Progenitor cell of endocrine pancreas (in vitro differentiated cells): ENCODE measurements around the gene DYNLT2. TPM values are rescaled to one million over a fixed set of nuclear protein-coding genes. Genes with fewer than 3 reads are reported as not detected.

Experiments
- DNase-seq: peaks from one replicate; pipeline ENCODE4 v3.0.0; 2021; ENCODE audit warnings: low spot score; ENCODE audit not compliant: unreplicated experiment
- H3K27ac Mint-ChIP-seq: 2 replicates; pipeline ENCODE4 v1.8.0; 2021; ENCODE audit warnings: mild to moderate bottlenecking, moderate library complexity, mixed read lengths
- H3K27me3 Mint-ChIP-seq: 2 replicates; pipeline ENCODE4 v1.8.0; 2021; ENCODE audit warnings: mixed read lengths
- H3K36me3 Mint-ChIP-seq: 2 replicates; pipeline ENCODE4 v1.8.0; 2022; ENCODE audit warnings: mixed read lengths; ENCODE audit not compliant: insufficient read depth
- H3K4me1 Mint-ChIP-seq: 2 replicates; pipeline ENCODE4 v1.8.0; 2021; ENCODE audit warnings: low read depth, mixed read lengths
- H3K4me3 Mint-ChIP-seq: 2 replicates; pipeline ENCODE4 v1.8.0; 2021; ENCODE audit warnings: low read depth, mild to moderate bottlenecking, moderate library complexity, mixed read lengths
- H3K9me3 Mint-ChIP-seq: 2 replicates; pipeline ENCODE4 v1.8.0; 2021; ENCODE audit warnings: low read depth, mixed read lengths
- CTCF ChIP-seq: fragments of 200-600 bp; sonication (generic); IDR thresholded peaks from one replicate; pipeline ENCODE4 v1.5.0; 2021; ENCODE audit warnings: antibody characterized with exemption, mild to moderate bottlenecking; ENCODE audit not compliant: unreplicated experiment
- long read RNA-seq: library from polyadenylated mRNA; unstranded; transcript quantifications from one replicate; pipeline ENCODE4 v2.0.0, GENCODE V29; 2020
- total RNA-seq: library from RNA; stranded (reverse); gene quantifications from 2 replicates; pipeline ENCODE4 v1.2.1, GENCODE V29; 2021

DYNLT2 gene
- 1.6 and 1.8 TPM in 2 replicates for total RNA-seq
- long read RNA-seq, transcript TCTE3-202 (1 exons, 2,078 nt) = major isoform, 6 of 6 reads
- long read RNA-seq, partial matches to known transcripts = 0 of 6 reads
- long read RNA-seq, other reads (novel, unspliced or antisense) = 0 of 6 reads

GRCh38 chr6:169751242-169752073 lies at the start of gene DYNLT2, which contains the start of gene ERMARD:
Gene DYNLT2 (minus strand): TSS chr6:169751572. CDS start chr6:169751458, 114 bp downstream.
Gene ERMARD (plus strand): TSS chr6:169751622. CDS start chr6:169751658, 36 bp downstream.
- Mint-ChIP-seq H3K9me3 (peaks cover 1% of the 10 kb centered on the region), H3K4me3 (peak within 1 kb of the TSS; percentile 98), H3K36me3 (peaks cover under 1% of the 10 kb centered on the region), H3K4me1 (peaks cover 32% of the 10 kb centered on the region), H3K27ac (peak within 1 kb of the TSS; percentile 100), H3K27me3 (no peaks in the 10 kb centered on the region)
- peak; percentile 92 for DNase-seq
- peak; percentile 31 for TF ChIP-seq CTCF

- Mint-ChIP-seq H3K4me1 (peaks cover 81% of the 10 kb centered on the region), H3K27ac (peak overlapping the region; percentile 99), H3K9me3 (peaks cover 5% of the 10 kb centered on the region), H3K27me3 (no peaks in the 10 kb centered on the region), H3K4me3 (peak overlapping the region; percentile 68), H3K36me3 (peaks cover 6% of the 10 kb centered on the region)
- TF ChIP-seq CTCF = no peak
- peak; percentile 43 for DNase-seq
These were observed 49.5 kb upstream of the DYNLT2 start for GRCh38 chr6:169800668-169801395.

- Mint-ChIP-seq H3K4me1 (peaks cover 79% of the 10 kb centered on the region), H3K9me3 (peaks cover 5% of the 10 kb centered on the region), H3K4me3 (peak overlapping the region; percentile 68), H3K36me3 (peaks cover 10% of the 10 kb centered on the region), H3K27ac (peak overlapping the region; percentile 99), H3K27me3 (no peaks in the 10 kb centered on the region)
- no peak for DNase-seq
- TF ChIP-seq CTCF = no peak
These were observed 48.8 kb upstream of the DYNLT2 start for GRCh38 chr6:169800116-169800667.

GRCh38 chr6:169799474-169799926 lies 48.1 kb upstream of the DYNLT2 start:
- Mint-ChIP-seq H3K36me3 (peaks cover 10% of the 10 kb centered on the region), H3K4me1 (peaks cover 81% of the 10 kb centered on the region), H3K27me3 (no peaks in the 10 kb centered on the region), H3K4me3 (peak overlapping the region; percentile 63), H3K9me3 (peaks cover 5% of the 10 kb centered on the region), H3K27ac (peak overlapping the region; percentile 99)
- DNase-seq = no peak
- TF ChIP-seq CTCF = peak; percentile 25
